Smooth muscle cell (in vitro differentiated cells): ENCODE data around the gene LRRN2. TPM values are rescaled to one million over a fixed set of nuclear protein-coding genes. Genes with fewer than 3 reads are reported as not detected.

Experiments used
- DNase-seq: peaks from one replicate; lab custom pipeline; 2025; ENCODE audit not compliant: unreplicated experiment; lab: John Stamatoyannopoulos, UW
- H2AFZ ChIP-seq: fragments of 200-600 bp; sonication (generic); 2 replicates; pipeline ENCODE4 v1.6.0; 2016; ENCODE audit warnings: antibody characterized with exemption, low read depth, mild to moderate bottlenecking
- H3F3A ChIP-seq: fragments of 200-600 bp; sonication (generic); 2 replicates; pipeline ENCODE4 v1.6.0; 2017; ENCODE audit warnings: antibody characterized with exemption, low read depth
- H3K27ac ChIP-seq: fragments of 200-600 bp; sonication (generic); 2 replicates; pipeline ENCODE4 v1.5.1; 2016; ENCODE audit warnings: low read depth, mild to moderate bottlenecking
- H3K27me3 ChIP-seq: fragments of 200-600 bp; sonication (generic); 2 replicates; pipeline ENCODE4 v1.6.1; 2016; ENCODE audit warnings: low read depth, mild to moderate bottlenecking
- H3K36me3 ChIP-seq: fragments of 200-600 bp; sonication (generic); 2 replicates; pipeline ENCODE4 v1.5.1; 2016; ENCODE audit warnings: low read depth
- H3K4me1 ChIP-seq: fragments of 200-600 bp; sonication (generic); 2 replicates; pipeline ENCODE4 v1.5.1; 2016; ENCODE audit warnings: low read depth
- H3K4me2 ChIP-seq: fragments of 200-600 bp; sonication (generic); 2 replicates; pipeline ENCODE4 v1.6.0; 2016; ENCODE audit warnings: mild to moderate bottlenecking
- H3K4me3 ChIP-seq: fragments of 200-600 bp; sonication (generic); 2 replicates; pipeline ENCODE4 v1.5.1; 2016; ENCODE audit warnings: mild to moderate bottlenecking
- H3K79me2 ChIP-seq: fragments of 200-600 bp; sonication (generic); 2 replicates; pipeline ENCODE4 v1.6.0; 2016; ENCODE audit warnings: low read depth, mild to moderate bottlenecking
- H3K9ac ChIP-seq: fragments of 200-600 bp; sonication (generic); 2 replicates; pipeline ENCODE4 v1.6.0; 2016; ENCODE audit warnings: low read depth
- H3K9me3 ChIP-seq: fragments of 200-600 bp; sonication (generic); replicated peaks from 2 replicates; pipeline ENCODE4 v1.5.1; 2016; ENCODE audit warnings: low read depth
- H4K20me1 ChIP-seq: fragments of 200-600 bp; sonication (generic); 2 replicates; pipeline ENCODE4 v1.6.0; 2016; ENCODE audit warnings: low read depth
- CTCF ChIP-seq: fragments of 200-600 bp; sonication (generic); IDR thresholded peaks from 2 replicates; pipeline ENCODE4 v1.5.1; 2017; ENCODE audit warnings: borderline replicate concordance, mild to moderate bottlenecking, antibody characterized with exemption; ENCODE audit not compliant: insufficient read depth, poor library complexity, severe bottlenecking
- WGBS: methylation state at CpG from one replicate; pipeline ENCODE4 v1.1.7; 2016; ENCODE audit warnings: low lambda C conversion rate; 5-methylcytosine and 5-hydroxymethylcytosine counted together
- polyA plus RNA-seq: library from polyadenylated mRNA; unstranded; fragments of >200 nt; fragmentation: Nextera tagmentation; extraction: Ambion mirVana; gene quantifications from 2 replicates; pipeline ENCODE4 v1.2.1, GENCODE V29; 2016
- total RNA-seq: library from RNA; depleted of rRNA; stranded (reverse); fragments of >200 nt; gene quantifications from 2 replicates; pipeline ENCODE4 v1.2.3, GENCODE V29; 2014

LRRN2 gene
- total and polyA plus RNA-seq, 2 experiments from 2014 or later, result 1.3 to 2.4 TPM

- H3K9me3 ChIP-seq, result no peaks in the 10 kb centered on the region
Observed at GRCh38 chr1:204580862-204581261, 104.7 kb downstream of the LRRN2 start.

GRCh38 chr1:204579681-204580080 lies 105.9 kb downstream of the LRRN2 start:
- no peaks in the 10 kb centered on the region for H3K79me2 ChIP-seq
- H3K4me2 ChIP-seq, result no peak overlapping the region
- no peak for TF ChIP-seq CTCF
- no peaks in the 10 kb centered on the region for H4K20me1 ChIP-seq
- H3K4me3 ChIP-seq, result no peak overlapping the region
- no peaks in the 10 kb centered on the region for H3K9me3 ChIP-seq
- no peak for DNase-seq
- no peak overlapping the region for H2AFZ ChIP-seq
- no peak overlapping the region for H3K27ac ChIP-seq
- H3K27me3 ChIP-seq, result no peaks in the 10 kb centered on the region
- no peaks in the 10 kb centered on the region for H3F3A ChIP-seq
- peaks cover 4% of the 10 kb centered on the region for H3K4me1 ChIP-seq
- WGBS, result 90% methylated on average over 6 of the region's 6 CpGs
- H3K9ac ChIP-seq, result no peak overlapping the region
- no peaks in the 10 kb centered on the region for H3K36me3 ChIP-seq

More at GRCh38 chr1:204580862-204581261, 104.7 kb downstream of the LRRN2 start:
- Histone ChIP-seq H3F3A (no peaks in the 10 kb centered on the region), H2AFZ (no peak overlapping the region), H3K4me3 (no peak overlapping the region), H3K36me3 (no peaks in the 10 kb centered on the region), H3K27me3 (no peaks in the 10 kb centered on the region), H3K4me2 (no peak overlapping the region), H3K79me2 (no peaks in the 10 kb centered on the region), H4K20me1 (no peaks in the 10 kb centered on the region), H3K27ac (no peak overlapping the region), H3K4me1 (peaks cover 4% of the 10 kb centered on the region), H3K9ac (no peak overlapping the region)
- no peak for DNase-seq
- WGBS, result 91% methylated on average over 2 of the region's 2 CpGs
- no peak for TF ChIP-seq CTCF

GRCh38 chr1:204578867-204579664 lies 106.5 kb downstream of the LRRN2 start:
- Histone ChIP-seq H3K27ac (no peak overlapping the region), H3K9me3 (no peaks in the 10 kb centered on the region), H3K4me1 (peaks cover 7% of the 10 kb centered on the region), H4K20me1 (no peaks in the 10 kb centered on the region), H3K27me3 (peaks cover 4% of the 10 kb centered on the region), H3K4me3 (no peak overlapping the region), H3K79me2 (no peaks in the 10 kb centered on the region), H3K36me3 (no peaks in the 10 kb centered on the region), H3F3A (no peaks in the 10 kb centered on the region), H3K4me2 (no peak overlapping the region), H2AFZ (no peak overlapping the region), H3K9ac (no peak overlapping the region)
- DNase-seq, result no peak
- TF ChIP-seq CTCF, result no peak
- 80% methylated on average over 18 of the region's 18 CpGs for WGBS
